HFFc6 (cell line): ENCODE data around the gene PEMT. TPM values are rescaled to one million over a fixed set of nuclear protein-coding genes. Genes with fewer than 3 reads are reported as not detected.

Experiments used
- DNase-seq: peaks from one replicate; pipeline ENCODE4 v3.0.0-alpha.2; 2018
- H3K27ac Mint-ChIP-seq: 2 replicates; pipeline ENCODE4 v1.8.0; 2020; ENCODE audit warnings: mild to moderate bottlenecking, mixed read lengths
- H3K27me3 Mint-ChIP-seq: 2 replicates; pipeline ENCODE4 v1.8.0; 2021; ENCODE audit warnings: mild to moderate bottlenecking, moderate library complexity, mixed read lengths; ENCODE audit not compliant: insufficient read depth
- H3K36me3 Mint-ChIP-seq: 2 replicates; pipeline ENCODE4 v1.8.0; 2021; ENCODE audit warnings: low read depth, mixed read lengths
- H3K4me1 Mint-ChIP-seq: 2 replicates; pipeline ENCODE4 v1.8.0; 2020; ENCODE audit warnings: low read depth, mixed read lengths
- H3K4me3 Mint-ChIP-seq: 2 replicates; pipeline ENCODE4 v1.8.0; 2020; ENCODE audit warnings: mild to moderate bottlenecking, moderate library complexity, mixed read lengths
- H3K9me3 Mint-ChIP-seq: 2 replicates; pipeline ENCODE4 v1.8.0; 2020; ENCODE audit warnings: mild to moderate bottlenecking, mixed read lengths
- CTCF ChIP-seq: fragments of 200-600 bp; sonication (generic); IDR thresholded peaks from 2 replicates; pipeline ENCODE4 v1.5.0; 2021; ENCODE audit warnings: antibody characterized with exemption, mild to moderate bottlenecking
- total RNA-seq, 6 experiments: library from RNA; stranded (reverse); fragmentation: NEBNext Ultra II Directional; extraction: Animal tissue kit (Norgen Biotek cat#: 25700); gene quantifications; 2 replicates in 1 of 6; 3 replicates in 5 of 6; pipeline ENCODE4 v1.2.3, GENCODE V29; 2021

PEMT gene
- total RNA-seq, 6 experiments from 2014 or later = 33.0 to 49.2 (median 44.0) TPM

- Mint-ChIP-seq H3K27ac (no peak overlapping the region), H3K36me3 (no peaks in the 10 kb centered on the region), H3K27me3 (peaks cover 26% of the 10 kb centered on the region), H3K4me1 (peaks cover 10% of the 10 kb centered on the region), H3K9me3 (no peaks in the 10 kb centered on the region), H3K4me3 (no peak overlapping the region)
- no peak for TF ChIP-seq CTCF
- DNase-seq = no peak
Observed at GRCh38 chr17:17624741-17625140, 33.2 kb upstream of the PEMT start.

GRCh38 chr17:17623904-17624303 lies 32.4 kb upstream of the PEMT start:
- Mint-ChIP-seq H3K4me3 (no peak overlapping the region), H3K27ac (no peak overlapping the region), H3K9me3 (no peaks in the 10 kb centered on the region), H3K27me3 (peaks cover 22% of the 10 kb centered on the region), H3K4me1 (peaks cover 10% of the 10 kb centered on the region), H3K36me3 (no peaks in the 10 kb centered on the region)
- no peak for DNase-seq
- TF ChIP-seq CTCF = no peak

DNA sequence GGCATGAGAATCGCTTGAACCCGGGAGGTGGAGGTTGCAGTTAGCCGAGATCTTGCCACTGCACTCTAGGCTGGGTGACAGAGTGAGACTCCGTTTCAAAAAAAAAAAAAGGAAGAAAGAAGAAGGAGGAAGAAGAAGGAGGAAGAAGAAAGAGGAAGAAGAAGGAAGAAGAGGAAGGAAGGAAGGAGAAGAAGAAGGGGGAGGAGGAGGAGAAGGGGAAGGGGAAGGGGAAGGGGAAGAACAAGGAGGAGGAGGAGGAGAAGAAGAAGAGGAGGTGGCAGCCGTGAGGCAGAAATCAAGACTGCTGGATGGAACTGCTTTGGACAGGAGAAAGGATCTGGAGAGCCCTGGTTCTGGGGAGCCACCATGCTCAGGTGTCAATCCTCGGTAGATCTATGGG lies 29.7 kb upstream of the PEMT start:
- DNase-seq = no peak
- peaks cover 5% of the 10 kb centered on the region for H3K4me1 Mint-ChIP-seq
- no peak for TF ChIP-seq CTCF
- H3K9me3 Mint-ChIP-seq = no peaks in the 10 kb centered on the region
- peaks cover 20% of the 10 kb centered on the region for H3K27me3 Mint-ChIP-seq
- no peak overlapping the region for H3K4me3 Mint-ChIP-seq
- no peak overlapping the region for H3K27ac Mint-ChIP-seq
- no peaks in the 10 kb centered on the region for H3K36me3 Mint-ChIP-seq

DNA sequence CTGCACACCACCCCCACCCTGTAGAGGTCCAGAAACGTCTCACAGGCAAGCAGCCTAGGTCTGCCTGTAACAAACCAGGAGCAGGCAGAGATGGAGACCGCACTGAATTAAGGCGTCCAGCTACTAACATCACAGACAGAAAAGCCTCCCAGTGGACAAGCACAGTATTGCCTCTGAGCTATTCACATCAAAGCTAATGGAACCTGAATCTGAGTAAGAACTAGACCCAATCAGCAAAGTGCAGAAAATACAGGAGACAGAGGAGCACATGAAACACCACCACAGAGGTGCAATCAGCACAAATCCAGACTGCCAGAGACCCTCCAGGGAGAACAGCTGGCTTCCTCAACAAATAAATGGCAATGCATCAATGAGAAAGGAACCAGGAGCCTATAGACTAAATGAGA lies 22.2 kb upstream of the PEMT start:
- no peak overlapping the region for H3K27ac Mint-ChIP-seq
- no peaks in the 10 kb centered on the region; the same call in 1 of the 2 replicates for H3K36me3 Mint-ChIP-seq
- peak; percentile 76 for DNase-seq
- TF ChIP-seq CTCF = peak; percentile 82
- H3K9me3 Mint-ChIP-seq = no peaks in the 10 kb centered on the region
- H3K4me3 Mint-ChIP-seq = no peak overlapping the region
- peaks cover 6% of the 10 kb centered on the region; the same call in 1 of the 2 replicates for H3K4me1 Mint-ChIP-seq
- H3K27me3 Mint-ChIP-seq = peaks cover 16% of the 10 kb centered on the region

GRCh38 chr17:17612085-17613022 lies 20.8 kb upstream of the PEMT start:
- Mint-ChIP-seq H3K9me3 (no peaks in the 10 kb centered on the region), H3K27me3 (peaks cover 16% of the 10 kb centered on the region), H3K4me3 (no peak overlapping the region), H3K36me3 (no peaks in the 10 kb centered on the region; the same call in 1 of the 2 replicates), H3K4me1 (peaks cover 8% of the 10 kb centered on the region), H3K27ac (no peak overlapping the region)
- DNase-seq = no peak
- TF ChIP-seq CTCF = no peak
